ENCODE data around the gene KCNQ2.

KCNQ2 gene

DNA sequence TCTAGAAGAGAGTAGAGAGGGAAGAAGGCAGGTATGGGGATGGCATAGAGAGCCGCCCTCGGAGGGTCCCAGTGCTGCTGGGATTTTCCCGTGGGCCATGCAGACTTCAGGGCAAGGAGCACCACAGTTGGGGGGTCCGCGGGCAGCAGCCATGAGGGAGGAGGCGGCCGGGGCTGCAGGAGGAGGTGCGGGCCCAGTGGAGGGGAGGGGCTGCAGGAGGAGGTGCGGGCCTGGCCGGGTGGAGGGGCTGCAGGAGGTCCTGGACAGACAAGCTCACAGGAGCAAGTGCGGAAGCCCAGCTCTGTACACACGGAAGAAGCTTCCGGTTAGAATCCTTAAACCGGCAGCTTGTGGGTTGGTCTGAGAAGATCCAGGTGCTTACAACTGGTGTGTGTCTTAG, 76.7 kb downstream of the KCNQ2 start:
- TF ChIP-seq, protein P1, sequence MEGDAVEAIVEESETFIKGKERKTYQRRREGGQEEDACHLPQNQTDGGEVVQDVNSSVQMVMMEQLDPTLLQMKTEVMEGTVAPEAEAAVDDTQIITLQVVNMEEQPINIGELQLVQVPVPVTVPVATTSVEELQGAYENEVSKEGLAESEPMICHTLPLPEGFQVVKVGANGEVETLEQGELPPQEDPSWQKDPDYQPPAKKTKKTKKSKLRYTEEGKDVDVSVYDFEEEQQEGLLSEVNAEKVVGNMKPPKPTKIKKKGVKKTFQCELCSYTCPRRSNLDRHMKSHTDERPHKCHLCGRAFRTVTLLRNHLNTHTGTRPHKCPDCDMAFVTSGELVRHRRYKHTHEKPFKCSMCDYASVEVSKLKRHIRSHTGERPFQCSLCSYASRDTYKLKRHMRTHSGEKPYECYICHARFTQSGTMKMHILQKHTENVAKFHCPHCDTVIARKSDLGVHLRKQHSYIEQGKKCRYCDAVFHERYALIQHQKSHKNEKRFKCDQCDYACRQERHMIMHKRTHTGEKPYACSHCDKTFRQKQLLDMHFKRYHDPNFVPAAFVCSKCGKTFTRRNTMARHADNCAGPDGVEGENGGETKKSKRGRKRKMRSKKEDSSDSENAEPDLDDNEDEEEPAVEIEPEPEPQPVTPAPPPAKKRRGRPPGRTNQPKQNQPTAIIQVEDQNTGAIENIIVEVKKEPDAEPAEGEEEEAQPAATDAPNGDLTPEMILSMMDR (conservative IDR thresholded peaks at IDR 0.05; ENCODE audit: control insufficient read depth, insufficient read depth, low read depth, low read length), result no peak
- no peak for DNase-seq (ENCODE audit: low read depth)
- H3K4me3 ChIP-seq (ENCODE audit: control insufficient read depth, low read depth, low read length), result no peak overlapping the region

DNA sequence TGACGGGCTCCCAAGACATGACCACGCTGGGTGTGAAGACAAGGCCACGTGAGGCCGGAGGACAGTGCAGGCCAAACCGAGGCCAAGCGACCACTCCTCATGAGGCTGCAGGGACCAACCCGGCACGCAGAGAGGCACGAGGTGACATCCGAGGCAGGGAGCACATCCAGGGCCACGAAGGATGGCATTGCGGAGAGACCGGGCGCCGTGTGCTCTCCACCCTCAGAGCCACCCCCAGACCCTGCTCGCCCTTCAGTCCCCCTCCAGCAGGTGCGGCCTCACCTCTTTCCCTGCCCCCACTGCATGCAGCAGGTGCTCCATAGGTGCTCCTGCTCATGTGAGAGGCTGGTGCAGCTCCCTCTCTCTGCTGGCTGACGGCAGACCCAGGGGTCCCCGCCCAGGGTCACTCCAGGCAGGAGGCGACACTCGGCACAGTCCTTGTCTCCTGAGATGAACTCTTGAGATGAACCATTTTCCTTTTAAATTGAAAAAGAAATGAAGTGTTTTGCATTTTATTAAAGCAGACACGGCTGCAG, 77.5 kb downstream of the KCNQ2 start:
- no peak for DNase-seq (ENCODE audit: low read depth)
- TF ChIP-seq, protein P1 (conservative IDR thresholded peaks at IDR 0.05; ENCODE audit: control insufficient read depth, insufficient read depth, low read depth, low read length), result no peak
- H3K4me3 ChIP-seq (ENCODE audit: control insufficient read depth, low read depth, low read length), result no peak overlapping the region

DNA sequence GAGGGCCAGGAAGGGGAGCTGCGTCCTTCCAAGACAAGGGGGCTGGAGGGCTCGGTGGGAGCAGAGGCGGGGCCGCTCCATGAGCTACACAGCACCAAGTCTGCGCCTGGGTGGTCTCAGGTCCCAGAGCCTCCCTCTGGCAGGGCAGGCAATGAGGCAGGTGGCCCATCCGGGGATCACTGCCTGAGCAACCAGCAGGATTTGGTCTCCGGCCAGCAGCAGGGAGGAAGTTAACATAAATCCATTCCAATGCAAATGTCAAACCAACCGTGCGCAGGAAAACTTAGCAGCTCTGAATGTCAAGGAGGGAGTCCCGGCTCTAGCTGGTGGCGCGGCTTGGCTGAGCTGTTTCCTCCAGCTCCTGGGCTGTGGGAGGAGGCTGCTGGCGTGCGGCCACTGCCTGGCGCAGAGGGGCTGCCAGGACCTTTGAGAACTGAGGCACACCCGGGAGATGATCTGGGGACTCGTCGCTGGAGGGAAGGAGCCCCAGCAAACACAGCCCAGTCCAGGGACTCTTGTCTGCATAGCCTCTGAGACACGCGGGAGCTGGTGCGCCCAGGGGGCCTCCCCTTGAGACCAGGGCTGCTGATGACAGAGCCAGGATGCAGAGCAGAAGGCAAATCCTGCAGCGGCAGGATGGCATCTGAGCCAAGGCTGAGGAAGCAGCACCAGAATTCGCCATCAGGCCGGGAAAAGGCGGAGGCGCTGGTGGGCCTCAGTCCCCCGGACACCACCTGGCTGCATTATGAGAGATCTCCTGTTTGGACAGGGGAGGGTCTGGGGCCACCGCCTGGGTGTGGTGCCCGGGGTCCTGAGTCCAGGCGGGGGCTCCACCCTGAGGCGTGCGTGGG, 78.2 kb downstream of the KCNQ2 start:
- TF ChIP-seq, protein P1 (conservative IDR thresholded peaks at IDR 0.05; ENCODE audit: control insufficient read depth, insufficient read depth, low read depth, low read length), result no peak
- DNase-seq (ENCODE audit: low read depth), result no peak
- no peak overlapping the region for H3K4me3 ChIP-seq (ENCODE audit: control insufficient read depth, low read depth, low read length)

DNA sequence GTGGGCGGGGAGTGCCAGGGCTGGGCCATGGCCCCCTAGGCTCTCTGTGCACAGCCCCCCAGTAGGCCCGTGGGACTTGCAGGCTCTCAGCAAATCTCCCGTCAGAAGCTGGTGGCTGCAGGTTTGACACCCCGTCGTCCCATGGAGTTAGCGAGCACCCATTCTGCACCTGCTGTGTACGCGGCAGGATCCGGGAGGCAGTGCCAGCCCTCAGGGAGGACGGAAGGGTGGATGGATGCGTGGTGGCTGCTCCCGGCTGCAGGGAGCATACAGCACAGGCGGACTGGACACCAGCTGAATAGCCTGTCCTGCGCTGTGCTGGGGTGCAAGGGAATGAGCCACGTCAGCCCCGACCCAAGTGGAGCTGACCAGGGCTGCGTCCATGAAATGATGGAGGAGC, 78.9 kb downstream of the KCNQ2 start:
- TF ChIP-seq, protein P1 (conservative IDR thresholded peaks at IDR 0.05; ENCODE audit: control insufficient read depth, insufficient read depth, low read depth, low read length), result no peak
- H3K4me3 ChIP-seq (ENCODE audit: control insufficient read depth, low read depth, low read length), result no peak overlapping the region
- no peak for DNase-seq (ENCODE audit: low read depth)

DNA sequence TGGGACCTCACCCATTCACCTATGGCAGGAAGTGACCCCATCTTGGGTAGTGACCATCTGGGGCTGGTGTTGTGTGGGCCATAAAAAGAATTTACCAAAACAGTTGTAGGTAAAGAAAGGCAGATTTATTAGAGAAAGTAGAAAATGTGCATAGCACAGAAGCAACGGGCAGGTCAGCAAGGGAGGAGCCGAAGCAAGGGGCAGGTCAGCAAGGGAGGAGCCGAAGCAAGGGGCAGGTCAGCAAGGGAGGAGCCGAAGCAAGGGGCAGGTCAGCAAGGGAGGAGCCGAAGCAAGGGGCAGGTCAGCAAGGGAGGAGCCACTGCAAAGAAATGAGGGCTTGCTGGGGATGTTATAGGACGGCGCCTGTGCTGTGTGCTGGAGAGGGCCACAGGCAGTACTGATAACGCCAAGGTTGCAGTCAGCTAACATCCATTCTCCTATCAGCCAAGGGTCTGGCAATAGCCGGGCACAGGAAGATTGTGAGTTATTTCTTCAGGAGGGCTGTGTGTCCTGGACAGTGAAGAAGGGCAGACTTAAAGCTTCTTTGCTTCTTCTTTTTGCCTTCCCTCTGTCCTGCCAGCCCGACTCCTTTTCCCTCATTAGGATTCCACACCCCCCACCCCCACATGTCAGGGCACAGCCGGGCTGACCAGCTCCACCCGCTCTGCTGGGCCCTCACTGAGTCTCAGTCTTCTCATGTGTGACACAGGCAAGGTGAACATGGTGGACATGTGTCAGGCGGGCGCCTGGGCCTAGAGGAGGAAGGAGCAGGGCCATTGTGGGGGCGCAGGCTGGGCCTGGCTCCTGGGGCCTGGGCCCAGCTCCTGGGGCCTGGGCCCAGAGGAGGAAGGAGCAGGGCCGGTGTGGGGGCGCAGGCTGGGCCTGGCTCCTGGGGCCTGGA, 79.7 kb downstream of the KCNQ2 start:
- TF ChIP-seq, protein P1 (conservative IDR thresholded peaks at IDR 0.05; ENCODE audit: control insufficient read depth, insufficient read depth, low read depth, low read length), result no peak
- no peak for DNase-seq (ENCODE audit: low read depth)
- no peak overlapping the region for H3K4me3 ChIP-seq (ENCODE audit: control insufficient read depth, low read depth, low read length)

DNA sequence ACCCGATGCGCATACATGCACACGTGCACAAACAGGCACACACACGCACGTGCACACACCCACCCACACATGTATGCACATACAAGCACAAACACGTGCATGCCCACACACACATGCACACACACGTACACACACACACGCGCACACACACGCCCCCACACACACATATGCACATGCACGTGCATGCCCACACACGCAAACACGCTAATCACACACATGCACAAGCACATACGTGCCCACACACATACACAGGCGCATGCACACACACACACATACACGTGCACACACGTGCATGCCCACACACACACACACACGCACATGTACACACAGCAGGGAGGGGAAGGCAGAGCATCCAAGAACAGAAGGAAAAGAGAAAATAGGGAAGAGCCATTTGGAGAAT, 84.5 kb downstream of the KCNQ2 start:
- no peak overlapping the region for H3K4me3 ChIP-seq (ENCODE audit: control insufficient read depth, low read depth, low read length)
- TF ChIP-seq, protein P1 (conservative IDR thresholded peaks at IDR 0.05; ENCODE audit: control insufficient read depth, insufficient read depth, low read depth, low read length), result no peak
- DNase-seq (ENCODE audit: low read depth), result no peak

Measured in fibroblast of mammary gland (primary cell).